Stimulated activated CD4-positive, alpha-beta T cell treated with anti-CD3 and anti-CD28 coated beads, Interleukin-15, amount 100 ng/mL, for 48 hours (primary cell): Measurements from ENCODE around the gene SLC39A2.

Experiments used
- DNase-seq, 2 donors: peaks; one replicate each; pipeline ENCODE4 v3.0.0-alpha.2; 2020; ENCODE audit warnings: low read depth in 2 of 2

The SLC39A2 gene

DNA sequence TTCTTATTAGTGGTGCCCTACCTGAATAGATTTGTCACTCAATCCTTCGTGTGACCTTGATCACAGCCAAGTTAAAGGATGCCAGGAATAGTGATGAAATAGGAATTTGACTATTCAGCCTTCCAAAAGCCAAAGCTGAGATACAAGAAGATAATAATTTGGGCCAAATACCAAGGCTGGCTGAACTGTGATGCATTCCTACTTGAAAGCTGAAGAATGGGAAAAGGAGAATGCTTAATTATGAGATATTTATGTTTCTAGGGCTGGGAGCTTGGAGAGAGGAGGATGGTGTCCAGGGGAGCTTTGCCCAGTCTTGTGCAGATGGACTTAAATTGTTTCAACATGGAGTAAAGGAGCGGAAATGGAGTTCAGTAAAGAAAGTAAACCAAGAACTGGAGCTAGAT lies 48.3 kb downstream of the SLC39A2 start:
- no peak for DNase-seq

DNA sequence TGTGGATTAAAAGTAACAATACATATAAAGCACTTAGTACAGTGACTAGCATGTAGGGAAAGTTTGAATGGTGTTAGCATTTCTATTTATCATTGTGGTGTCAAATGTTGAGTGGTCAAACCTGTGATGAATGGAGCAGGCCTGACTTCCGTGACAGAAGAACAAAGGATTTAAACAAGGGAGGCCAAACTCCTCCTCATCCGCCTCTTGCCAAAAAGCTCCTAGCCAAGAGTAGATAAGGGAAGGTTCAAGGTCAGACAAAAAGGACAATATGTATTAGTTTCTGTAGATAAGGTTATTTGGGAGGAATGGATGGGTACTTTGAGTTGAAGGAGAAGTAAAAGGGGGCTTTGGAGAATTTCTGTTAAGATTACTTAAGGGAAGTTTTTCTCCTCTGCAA lies 49.5 kb downstream of the SLC39A2 start:
- no peak for DNase-seq

DNA sequence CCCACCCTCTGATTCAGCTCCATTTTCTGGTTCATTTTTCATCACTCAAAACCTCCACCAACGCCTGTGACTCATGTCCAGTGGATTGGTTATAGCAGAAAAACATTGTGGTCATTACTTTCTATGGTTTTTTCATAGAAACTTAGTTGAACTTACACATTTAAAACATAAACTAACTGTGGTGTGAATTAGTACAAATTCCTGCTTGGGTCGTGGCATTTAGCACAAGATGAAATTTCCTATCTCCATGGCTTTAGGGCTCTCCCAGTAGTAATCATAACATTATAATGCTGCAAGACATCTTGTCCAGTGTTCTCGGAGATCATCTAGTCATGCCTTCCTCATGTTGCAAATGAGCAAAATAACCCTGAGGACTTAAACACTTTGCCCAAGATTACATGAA lies 50.2 kb downstream of the SLC39A2 start:
- no peak for DNase-seq

DNA sequence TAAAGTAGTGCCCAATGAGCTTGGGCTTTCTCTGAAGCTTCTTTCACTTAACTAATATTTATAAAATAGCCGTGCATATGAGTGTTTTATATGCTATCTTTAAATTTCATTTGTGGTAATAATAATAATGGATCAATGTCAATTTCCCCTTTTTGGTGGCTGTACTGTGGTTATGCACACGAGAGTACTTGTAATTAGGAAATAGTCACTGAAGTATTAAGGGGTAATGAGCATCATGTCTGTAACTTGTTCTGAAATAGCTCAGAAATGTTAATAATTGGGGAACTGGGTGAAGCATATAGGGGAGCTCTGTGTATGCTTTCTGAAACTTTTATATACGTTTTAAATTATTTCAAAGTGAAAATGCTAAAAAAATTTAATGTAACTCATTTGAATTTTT lies 51.5 kb downstream of the SLC39A2 start:
- DNase-seq, result no peak
